ENCODE data around the gene STAG2.

Gene STAG2

GRCh38 chrX:123973921-123974320, 12.4 kb downstream of the STAG2 start:
- 89 to 100% methylated on average over 3 of the region's 3 CpGs for WGBS, 2 experiments
- H3K36me3 ChIP-seq (ENCODE audit: control insufficient read depth, insufficient read depth, low read length): no peaks in the 10 kb centered on the region

GRCh38 chrX:123975180-123975579, 13.7 kb downstream of the STAG2 start:
- H3K4me3 ChIP-seq (ENCODE audit: insufficient read depth, low read depth, low read length): no peak overlapping the region
- WGBS, 2 experiments: 98 to 99% methylated on average over 6 of the region's 6 CpGs
- H3K27me3 ChIP-seq (ENCODE audit: control insufficient read depth, insufficient read depth, low read length, poor library complexity, severe bottlenecking): no peaks in the 10 kb centered on the region
- H3K9me3 ChIP-seq (ENCODE audit: control insufficient read depth, low read length): no peaks in the 10 kb centered on the region
- H3K4me1 ChIP-seq (ENCODE audit: control insufficient read depth, insufficient read depth, low read length): no peaks in the 10 kb centered on the region
- H3K27ac ChIP-seq (ENCODE audit: insufficient read depth, low read depth, low read length, poor library complexity, severe bottlenecking): no peak overlapping the region
- no peaks in the 10 kb centered on the region for H3K36me3 ChIP-seq (ENCODE audit: control insufficient read depth, insufficient read depth, low read length)

More at GRCh38 chrX:123973921-123974320, 12.4 kb downstream of the STAG2 start:
- no peaks in the 10 kb centered on the region for H3K9me3 ChIP-seq (ENCODE audit: control insufficient read depth, low read length)
- H3K27ac ChIP-seq (ENCODE audit: insufficient read depth, low read depth, low read length, poor library complexity, severe bottlenecking): no peak overlapping the region
- H3K4me3 ChIP-seq (ENCODE audit: insufficient read depth, low read depth, low read length): no peak overlapping the region
- H3K27me3 ChIP-seq (ENCODE audit: control insufficient read depth, insufficient read depth, low read length, poor library complexity, severe bottlenecking): no peaks in the 10 kb centered on the region
- H3K4me1 ChIP-seq (ENCODE audit: control insufficient read depth, insufficient read depth, low read length): no peaks in the 10 kb centered on the region

GRCh38 chrX:123976706-123977316, 15.3 kb downstream of the STAG2 start:
- H3K27me3 ChIP-seq (ENCODE audit: control insufficient read depth, insufficient read depth, low read length, poor library complexity, severe bottlenecking): no peaks in the 10 kb centered on the region
- H3K27ac ChIP-seq (ENCODE audit: insufficient read depth, low read depth, low read length, poor library complexity, severe bottlenecking): no peak overlapping the region
- no peaks in the 10 kb centered on the region for H3K9me3 ChIP-seq (ENCODE audit: control insufficient read depth, low read length)
- no peaks in the 10 kb centered on the region for H3K4me1 ChIP-seq (ENCODE audit: control insufficient read depth, insufficient read depth, low read length)
- H3K36me3 ChIP-seq (ENCODE audit: control insufficient read depth, insufficient read depth, low read length): no peaks in the 10 kb centered on the region
- no peak overlapping the region for H3K4me3 ChIP-seq (ENCODE audit: insufficient read depth, low read depth, low read length)
- 100% methylated on average over 1 of the region's 1 CpG; no CpG with 5 or more reads in 1 of the 2 experiments for WGBS, 2 experiments

- no peak overlapping the region for H3K4me3 ChIP-seq (ENCODE audit: insufficient read depth, low read depth, low read length)
- no peaks in the 10 kb centered on the region for H3K36me3 ChIP-seq (ENCODE audit: control insufficient read depth, insufficient read depth, low read length)
- H3K27me3 ChIP-seq (ENCODE audit: control insufficient read depth, insufficient read depth, low read length, poor library complexity, severe bottlenecking): no peaks in the 10 kb centered on the region
- H3K9me3 ChIP-seq (ENCODE audit: control insufficient read depth, low read length): no peaks in the 10 kb centered on the region
- WGBS, 2 experiments: 56 to 71% methylated on average over 1 of the region's 3 CpGs
- H3K4me1 ChIP-seq (ENCODE audit: control insufficient read depth, insufficient read depth, low read length): no peaks in the 10 kb centered on the region
- no peak overlapping the region for H3K27ac ChIP-seq (ENCODE audit: insufficient read depth, low read depth, low read length, poor library complexity, severe bottlenecking)
Observed at GRCh38 chrX:123983240-123983639, 21.7 kb downstream of the STAG2 start.

- no peaks in the 10 kb centered on the region for H3K36me3 ChIP-seq (ENCODE audit: control insufficient read depth, insufficient read depth, low read length)
- no peaks in the 10 kb centered on the region for H3K27me3 ChIP-seq (ENCODE audit: control insufficient read depth, insufficient read depth, low read length, poor library complexity, severe bottlenecking)
- no peaks in the 10 kb centered on the region for H3K4me1 ChIP-seq (ENCODE audit: control insufficient read depth, insufficient read depth, low read length)
- no peaks in the 10 kb centered on the region for H3K9me3 ChIP-seq (ENCODE audit: control insufficient read depth, low read length)
- no peak overlapping the region for H3K4me3 ChIP-seq (ENCODE audit: insufficient read depth, low read depth, low read length)
- H3K27ac ChIP-seq (ENCODE audit: insufficient read depth, low read depth, low read length, poor library complexity, severe bottlenecking): no peak overlapping the region
- WGBS, 2 experiments: 90% methylated on average over 2 of the region's 2 CpGs; no CpG with 5 or more reads in 1 of the 2 experiments
Observed at GRCh38 chrX:123986377-123986776, 24.9 kb downstream of the STAG2 start.

GRCh38 chrX:123988423-123989111, 27.1 kb downstream of the STAG2 start:
- no peaks in the 10 kb centered on the region for H3K27me3 ChIP-seq (ENCODE audit: control insufficient read depth, insufficient read depth, low read length, poor library complexity, severe bottlenecking)
- H3K9me3 ChIP-seq (ENCODE audit: control insufficient read depth, low read length): no peaks in the 10 kb centered on the region
- H3K4me3 ChIP-seq (ENCODE audit: insufficient read depth, low read depth, low read length): no peak overlapping the region
- no peaks in the 10 kb centered on the region for H3K36me3 ChIP-seq (ENCODE audit: control insufficient read depth, insufficient read depth, low read length)
- H3K27ac ChIP-seq (ENCODE audit: insufficient read depth, low read depth, low read length, poor library complexity, severe bottlenecking): no peak overlapping the region
- H3K4me1 ChIP-seq (ENCODE audit: control insufficient read depth, insufficient read depth, low read length): no peaks in the 10 kb centered on the region
- 88% methylated on average over 1 of the region's 1 CpG; no CpG with 5 or more reads in 1 of the 2 experiments for WGBS, 2 experiments

GRCh38 chrX:123989235-123989634, 27.7 kb downstream of the STAG2 start:
- Histone ChIP-seq H3K9me3 (ENCODE audit: control insufficient read depth, low read length) (no peaks in the 10 kb centered on the region), H3K36me3 (ENCODE audit: control insufficient read depth, insufficient read depth, low read length) (no peaks in the 10 kb centered on the region), H3K4me1 (ENCODE audit: control insufficient read depth, insufficient read depth, low read length) (no peaks in the 10 kb centered on the region), H3K4me3 (ENCODE audit: insufficient read depth, low read depth, low read length) (no peak overlapping the region), H3K27me3 (ENCODE audit: control insufficient read depth, insufficient read depth, low read length, poor library complexity, severe bottlenecking) (no peaks in the 10 kb centered on the region), H3K27ac (ENCODE audit: insufficient read depth, low read depth, low read length, poor library complexity, severe bottlenecking) (no peak overlapping the region)
- no CpG with 5 or more reads among the region's 1 CpG for WGBS, 2 experiments

- WGBS, 2 experiments: 94 to 100% methylated on average over 1 to 2 of the region's 2 CpGs
Observed at GRCh38 chrX:123990169-123990568, 28.7 kb downstream of the STAG2 start.

GRCh38 chrX:123990602-123991001, 29.1 kb downstream of the STAG2 start:
- no peaks in the 10 kb centered on the region for H3K27me3 ChIP-seq (ENCODE audit: control insufficient read depth, insufficient read depth, low read length, poor library complexity, severe bottlenecking)
- no peaks in the 10 kb centered on the region for H3K36me3 ChIP-seq (ENCODE audit: control insufficient read depth, insufficient read depth, low read length)
- H3K27ac ChIP-seq (ENCODE audit: insufficient read depth, low read depth, low read length, poor library complexity, severe bottlenecking): no peak overlapping the region
- H3K9me3 ChIP-seq (ENCODE audit: control insufficient read depth, low read length): no peaks in the 10 kb centered on the region
- WGBS, 2 experiments: 100% methylated on average over 2 to 3 of the region's 3 CpGs
- no peak overlapping the region for H3K4me3 ChIP-seq (ENCODE audit: insufficient read depth, low read depth, low read length)
- H3K4me1 ChIP-seq (ENCODE audit: control insufficient read depth, insufficient read depth, low read length): no peaks in the 10 kb centered on the region

More at GRCh38 chrX:123990169-123990568, 28.7 kb downstream of the STAG2 start:
- H3K9me3 ChIP-seq (ENCODE audit: control insufficient read depth, low read length): no peaks in the 10 kb centered on the region
- H3K27me3 ChIP-seq (ENCODE audit: control insufficient read depth, insufficient read depth, low read length, poor library complexity, severe bottlenecking): no peaks in the 10 kb centered on the region
- no peak overlapping the region for H3K27ac ChIP-seq (ENCODE audit: insufficient read depth, low read depth, low read length, poor library complexity, severe bottlenecking)
- no peak overlapping the region for H3K4me3 ChIP-seq (ENCODE audit: insufficient read depth, low read depth, low read length)
- no peaks in the 10 kb centered on the region for H3K4me1 ChIP-seq (ENCODE audit: control insufficient read depth, insufficient read depth, low read length)
- H3K36me3 ChIP-seq (ENCODE audit: control insufficient read depth, insufficient read depth, low read length): no peaks in the 10 kb centered on the region

- H3K36me3 ChIP-seq (ENCODE audit: control insufficient read depth, insufficient read depth, low read length): no peaks in the 10 kb centered on the region
- no peaks in the 10 kb centered on the region for H3K4me1 ChIP-seq (ENCODE audit: control insufficient read depth, insufficient read depth, low read length)
- 90 to 95% methylated on average over 1 of the region's 1 CpG for WGBS, 2 experiments
- H3K9me3 ChIP-seq (ENCODE audit: control insufficient read depth, low read length): no peaks in the 10 kb centered on the region
- H3K27me3 ChIP-seq (ENCODE audit: control insufficient read depth, insufficient read depth, low read length, poor library complexity, severe bottlenecking): no peaks in the 10 kb centered on the region
- H3K4me3 ChIP-seq (ENCODE audit: insufficient read depth, low read depth, low read length): no peak overlapping the region
- no peak overlapping the region for H3K27ac ChIP-seq (ENCODE audit: insufficient read depth, low read depth, low read length, poor library complexity, severe bottlenecking)
Observed at GRCh38 chrX:123993326-123993725, 31.8 kb downstream of the STAG2 start.

All from ectodermal cell (in vitro differentiated cells).